Measurements from ENCODE around the gene HOXA5.

HOXA5 gene

GRCh38 chr7:27143950-27144780 lies 684 bp upstream of the HOXA5 start:
- TF ChIP-seq POLR2A (IDR thresholded peaks at IDR 0.05; ENCODE audit: low read depth, low read length) (no peak), SPI1 (IDR thresholded peaks at IDR 0.05; ENCODE audit: low read depth, low read length) (no peak), TAF1 (IDR thresholded peaks at IDR 0.05; ENCODE audit: low read depth, low read length) (no peak), POU2F2 (IDR thresholded peaks at IDR 0.05; ENCODE audit: low read depth, low read length) (no peak), PAX5 (IDR thresholded peaks at IDR 0.05; ENCODE audit: insufficient read depth, low read length, severe bottlenecking) (no peak), POLR2AphosphoS5 (IDR thresholded peaks at IDR 0.05; ENCODE audit: low read depth, low read length) (no peak)
- FAIRE-seq (no peak), DNase-seq (ENCODE audit: insufficient read length, low spot score) (no peak)

- no peak for DNase-seq (ENCODE audit: insufficient read length, low spot score)
- no peak for FAIRE-seq
- TF ChIP-seq PAX5 (IDR thresholded peaks at IDR 0.05; ENCODE audit: insufficient read depth, low read length, severe bottlenecking) (no peak), POLR2A (IDR thresholded peaks at IDR 0.05; ENCODE audit: low read depth, low read length) (no peak), POLR2AphosphoS5 (IDR thresholded peaks at IDR 0.05; ENCODE audit: low read depth, low read length) (no peak)
These were observed 880 bp downstream of the HOXA5 start for GRCh38 chr7:27142580-27143022.

DNA sequence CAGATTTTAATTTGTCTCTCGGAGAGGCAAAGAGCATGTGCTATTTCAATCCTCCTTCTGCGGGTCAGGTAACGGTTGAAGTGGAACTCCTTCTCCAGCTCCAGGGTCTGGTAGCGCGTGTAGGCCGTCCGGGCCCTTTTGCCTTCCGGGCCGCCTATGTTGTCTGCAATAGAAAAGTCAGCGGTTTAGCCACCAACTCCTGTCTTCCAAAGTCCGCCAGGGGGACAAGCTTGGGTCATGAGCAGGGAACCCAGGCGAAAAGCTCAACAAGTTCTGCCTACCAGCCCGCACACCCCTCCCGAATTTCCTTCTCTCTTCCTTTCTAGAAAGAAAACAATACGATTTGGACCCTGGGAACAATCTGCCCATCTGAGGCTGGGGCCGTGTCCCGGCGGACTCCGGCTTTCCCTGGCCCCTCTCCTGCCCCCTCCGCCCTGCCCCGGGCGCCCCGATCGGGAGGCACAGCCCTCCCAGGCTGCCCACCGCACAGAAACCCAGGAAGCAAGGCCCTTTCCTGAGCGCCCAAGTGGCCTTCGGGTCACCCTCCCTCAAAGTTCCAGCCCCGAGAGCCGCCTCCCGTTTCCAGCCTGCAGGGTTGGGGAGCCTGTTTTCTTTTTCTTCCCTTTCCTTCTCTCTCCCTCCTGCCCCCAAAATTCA lies 1.4 kb downstream of the HOXA5 start:
- no peak for FAIRE-seq
- no peak for DNase-seq (ENCODE audit: insufficient read length, low spot score)
- TF ChIP-seq POU2F2 (IDR thresholded peaks at IDR 0.05; ENCODE audit: low read depth, low read length) (no peak), POLR2AphosphoS5 (IDR thresholded peaks at IDR 0.05; ENCODE audit: low read depth, low read length) (no peak), TAF1 (IDR thresholded peaks at IDR 0.05; ENCODE audit: low read depth, low read length) (no peak), SPI1 (IDR thresholded peaks at IDR 0.05; ENCODE audit: low read depth, low read length) (no peak), POLR2A (IDR thresholded peaks at IDR 0.05; ENCODE audit: low read depth, low read length) (no peak)

DNA sequence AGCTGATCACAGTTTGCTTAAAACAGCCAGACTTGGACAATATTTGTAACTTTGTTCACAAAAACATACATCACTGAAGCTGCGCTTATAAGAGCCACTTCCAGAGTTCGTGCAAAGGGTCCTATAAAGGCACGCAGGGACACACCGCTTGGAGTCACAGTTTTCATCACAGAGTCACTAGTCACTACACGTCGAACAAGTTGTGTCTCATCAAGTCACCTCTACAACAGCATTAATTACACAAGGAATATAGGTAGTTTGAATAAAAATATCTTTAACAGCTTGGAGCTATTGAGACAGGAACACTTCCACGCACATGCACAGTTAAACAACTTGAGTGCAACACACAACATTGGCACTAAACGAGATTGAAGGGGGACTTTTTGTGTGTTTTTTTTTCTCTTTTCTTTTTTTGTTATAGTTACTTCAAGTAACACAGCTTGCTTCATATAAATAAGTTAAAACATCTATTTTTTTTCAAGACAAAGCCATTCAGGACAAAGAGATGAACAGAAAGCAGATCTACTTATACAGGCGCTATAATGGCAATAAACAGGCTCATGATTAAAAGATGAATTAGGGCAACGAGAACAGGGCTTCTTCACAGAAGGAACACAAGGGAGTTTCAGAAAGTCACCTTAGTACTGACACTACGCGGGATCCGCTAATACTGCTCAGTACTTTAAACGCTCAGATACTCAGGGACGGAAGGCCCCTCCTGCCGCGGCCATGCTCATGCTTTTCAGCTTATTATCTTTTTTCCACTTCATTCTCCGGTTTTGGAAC lies 2.2 kb downstream of the HOXA5 start:
- DNase-seq (ENCODE audit: insufficient read length, low spot score) = no peak
- FAIRE-seq = no peak
- TF ChIP-seq PAX5 (IDR thresholded peaks at IDR 0.05; ENCODE audit: insufficient read depth, low read length, severe bottlenecking) = no peak
- no peak for TF ChIP-seq POU2F2 (IDR thresholded peaks at IDR 0.05; ENCODE audit: low read depth, low read length)
- no peak for TF ChIP-seq POLR2AphosphoS5 (IDR thresholded peaks at IDR 0.05; ENCODE audit: low read depth, low read length)
- no peak for TF ChIP-seq POLR2A (IDR thresholded peaks at IDR 0.05; ENCODE audit: low read depth, low read length)
- TF ChIP-seq SPI1 (IDR thresholded peaks at IDR 0.05; ENCODE audit: low read depth, low read length) = no peak
- TF ChIP-seq TAF1 (IDR thresholded peaks at IDR 0.05; ENCODE audit: low read depth, low read length) = no peak

GRCh38 chr7:27140126-27140857 lies 3.2 kb downstream of the HOXA5 start:
- FAIRE-seq (no peak), DNase-seq (ENCODE audit: insufficient read length, low spot score) (no peak)
- no peak for TF ChIP-seq POLR2A (IDR thresholded peaks at IDR 0.05; ENCODE audit: low read depth, low read length)
- no peak for TF ChIP-seq POLR2AphosphoS5 (IDR thresholded peaks at IDR 0.05; ENCODE audit: low read depth, low read length)
- TF ChIP-seq SPI1 (IDR thresholded peaks at IDR 0.05; ENCODE audit: low read depth, low read length) = no peak
- no peak for TF ChIP-seq PAX5 (IDR thresholded peaks at IDR 0.05; ENCODE audit: insufficient read depth, low read length, severe bottlenecking)
- no peak for TF ChIP-seq TAF1 (IDR thresholded peaks at IDR 0.05; ENCODE audit: low read depth, low read length)
- TF ChIP-seq POU2F2 (IDR thresholded peaks at IDR 0.05; ENCODE audit: low read depth, low read length) = no peak

DNA sequence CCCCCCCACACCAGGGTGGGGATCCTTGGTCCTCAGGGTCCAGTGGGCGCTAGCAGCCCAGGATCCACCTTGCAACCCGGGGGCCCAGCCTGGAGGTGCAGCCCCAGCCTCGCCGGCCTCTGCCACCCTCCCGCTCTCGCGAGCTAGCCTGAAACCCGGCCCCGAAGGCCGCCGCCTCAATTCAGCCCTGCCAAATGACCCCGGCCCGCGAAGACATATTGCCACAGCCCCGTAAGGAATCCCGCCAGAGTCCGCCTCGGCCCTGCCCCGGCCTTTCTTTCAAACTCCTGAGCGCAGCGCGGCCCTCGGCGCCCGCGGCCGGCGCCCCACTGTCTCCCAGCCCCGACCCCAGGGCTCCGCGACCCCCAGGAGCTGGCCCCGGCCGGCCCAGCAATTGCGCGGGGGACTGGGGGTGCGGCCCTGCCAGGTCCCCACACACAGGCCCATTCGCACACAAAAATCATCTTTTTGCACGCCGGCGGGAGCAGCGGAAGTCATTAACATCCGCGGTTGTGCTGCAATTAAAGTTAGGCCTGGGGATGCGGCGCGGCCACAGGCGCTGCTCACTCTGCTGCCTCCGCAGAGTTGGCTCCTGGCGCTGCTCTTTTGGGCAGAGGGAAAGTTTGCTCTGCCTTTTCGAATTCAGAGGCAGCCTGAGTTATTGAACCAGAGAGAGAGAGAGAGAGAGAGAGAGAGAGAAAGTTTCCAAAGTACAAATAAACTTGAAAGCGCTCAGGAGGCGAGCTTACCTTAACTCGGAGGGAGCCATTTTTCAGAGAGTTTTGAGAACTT lies 4.0 kb downstream of the HOXA5 start:
- DNase-seq (ENCODE audit: insufficient read length, low spot score) (no peak), FAIRE-seq (no peak)
- no peak for TF ChIP-seq TAF1 (IDR thresholded peaks at IDR 0.05; ENCODE audit: low read depth, low read length)
- TF ChIP-seq POLR2AphosphoS5 (IDR thresholded peaks at IDR 0.05; ENCODE audit: low read depth, low read length) = no peak
- no peak for TF ChIP-seq SPI1 (IDR thresholded peaks at IDR 0.05; ENCODE audit: low read depth, low read length)
- no peak for TF ChIP-seq PAX5 (IDR thresholded peaks at IDR 0.05; ENCODE audit: insufficient read depth, low read length, severe bottlenecking)
- no peak for TF ChIP-seq POU2F2 (IDR thresholded peaks at IDR 0.05; ENCODE audit: low read depth, low read length)
- no peak for TF ChIP-seq POLR2A (IDR thresholded peaks at IDR 0.05; ENCODE audit: low read depth, low read length)

GRCh38 chr7:27138985-27139333 lies 4.5 kb downstream of the HOXA5 start:
- TF ChIP-seq POLR2AphosphoS5 (IDR thresholded peaks at IDR 0.05; ENCODE audit: low read depth, low read length) (no peak), POLR2A (IDR thresholded peaks at IDR 0.05; ENCODE audit: low read depth, low read length) (no peak), POU2F2 (IDR thresholded peaks at IDR 0.05; ENCODE audit: low read depth, low read length) (no peak)
- FAIRE-seq = no peak
- DNase-seq (ENCODE audit: insufficient read length, low spot score) = no peak

- TF ChIP-seq TAF1 (IDR thresholded peaks at IDR 0.05; ENCODE audit: low read depth, low read length) (no peak), POLR2AphosphoS5 (IDR thresholded peaks at IDR 0.05; ENCODE audit: low read depth, low read length) (no peak), PAX5 (IDR thresholded peaks at IDR 0.05; ENCODE audit: insufficient read depth, low read length, severe bottlenecking) (no peak), POLR2A (IDR thresholded peaks at IDR 0.05; ENCODE audit: low read depth, low read length) (no peak), SPI1 (IDR thresholded peaks at IDR 0.05; ENCODE audit: low read depth, low read length) (no peak), POU2F2 (IDR thresholded peaks at IDR 0.05; ENCODE audit: low read depth, low read length) (no peak)
- no peak for DNase-seq (ENCODE audit: insufficient read length, low spot score)
- FAIRE-seq = no peak
These were observed 5.0 kb downstream of the HOXA5 start for GRCh38 chr7:27138472-27138871.

All from GM12891 (cell line).